NCI-H226 (cell line): ENCODE results near the gene INKA2.

Experiments
- DNase-seq: peaks from one replicate; pipeline ENCODE4 v3.0.0-alpha.2; 2015

Gene INKA2

DNA sequence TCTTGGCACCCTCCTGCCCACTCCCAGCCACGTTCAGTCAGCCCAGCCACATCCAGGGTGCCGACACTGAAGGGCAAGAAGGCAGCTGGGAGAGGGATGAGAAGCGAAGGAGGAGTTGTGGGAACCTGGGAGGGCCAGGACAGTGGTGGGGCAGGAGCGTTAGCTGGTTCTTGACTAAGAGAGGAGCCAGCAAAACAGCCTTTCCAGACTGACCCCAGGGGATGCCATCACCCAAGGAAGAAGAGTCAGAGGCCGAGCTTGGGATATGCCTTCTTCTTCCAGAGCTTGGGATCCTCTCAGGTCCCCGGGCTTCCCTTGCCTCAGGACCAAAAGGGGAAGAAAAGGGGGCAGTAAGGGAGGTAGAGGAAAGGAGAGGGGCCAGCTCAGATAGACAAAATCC is 7.2 kb downstream of the INKA2 start:
- DNase-seq = no peak

DNA sequence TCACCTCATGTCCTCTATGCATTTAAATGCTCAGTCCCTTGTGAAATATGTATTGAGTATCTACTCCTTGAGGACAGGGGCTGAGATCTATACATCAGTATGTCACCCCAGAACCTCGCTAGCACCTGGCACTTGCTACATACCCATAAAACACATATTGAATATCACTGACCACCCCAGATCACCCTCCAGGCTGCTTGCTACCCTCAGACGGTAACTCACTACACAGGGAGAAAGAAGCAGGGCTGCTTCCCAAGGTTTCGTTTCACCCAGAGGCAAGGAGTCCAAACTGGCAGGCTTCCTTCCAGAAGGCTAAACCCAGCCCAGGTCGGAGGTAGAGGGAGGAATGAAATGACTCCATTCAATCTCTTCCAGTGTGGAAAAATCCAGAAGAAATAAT is 8.5 kb downstream of the INKA2 start:
- no peak for DNase-seq

DNA sequence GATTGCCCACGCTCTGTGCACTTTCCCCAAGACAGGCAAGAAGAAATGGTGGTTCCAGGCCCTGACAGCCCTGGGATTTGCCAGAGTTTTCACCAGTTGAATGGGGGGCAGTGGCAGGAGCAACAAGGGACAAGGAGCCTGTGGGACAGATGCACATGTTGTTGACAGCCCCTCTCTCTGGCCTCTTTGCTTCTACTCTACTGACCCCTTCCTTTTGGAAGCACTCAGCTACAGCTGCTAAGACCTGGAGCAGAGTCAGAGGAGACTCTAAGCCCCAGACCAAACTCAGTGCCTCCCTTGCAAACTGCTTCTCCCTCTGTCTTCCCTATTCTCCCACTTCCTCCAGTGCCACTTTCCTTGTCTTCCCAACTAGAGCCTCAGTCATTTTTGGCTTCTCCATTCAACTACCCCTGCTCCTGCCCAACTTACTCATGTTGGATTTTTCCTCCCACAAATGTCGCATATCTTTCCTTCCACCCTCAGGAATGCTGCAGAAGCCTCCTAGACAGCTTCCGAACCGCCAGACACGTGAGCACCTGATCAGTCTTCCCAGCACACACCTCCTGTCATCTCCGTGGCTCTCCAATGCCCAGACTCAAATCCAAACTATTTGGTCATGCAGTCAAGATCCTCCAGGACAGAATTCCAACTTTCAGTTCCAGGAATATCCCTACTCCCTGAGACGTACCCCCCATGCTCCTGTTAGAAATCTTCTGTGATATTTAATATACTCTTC is 9.1 kb downstream of the INKA2 start:
- DNase-seq = no peak

DNA sequence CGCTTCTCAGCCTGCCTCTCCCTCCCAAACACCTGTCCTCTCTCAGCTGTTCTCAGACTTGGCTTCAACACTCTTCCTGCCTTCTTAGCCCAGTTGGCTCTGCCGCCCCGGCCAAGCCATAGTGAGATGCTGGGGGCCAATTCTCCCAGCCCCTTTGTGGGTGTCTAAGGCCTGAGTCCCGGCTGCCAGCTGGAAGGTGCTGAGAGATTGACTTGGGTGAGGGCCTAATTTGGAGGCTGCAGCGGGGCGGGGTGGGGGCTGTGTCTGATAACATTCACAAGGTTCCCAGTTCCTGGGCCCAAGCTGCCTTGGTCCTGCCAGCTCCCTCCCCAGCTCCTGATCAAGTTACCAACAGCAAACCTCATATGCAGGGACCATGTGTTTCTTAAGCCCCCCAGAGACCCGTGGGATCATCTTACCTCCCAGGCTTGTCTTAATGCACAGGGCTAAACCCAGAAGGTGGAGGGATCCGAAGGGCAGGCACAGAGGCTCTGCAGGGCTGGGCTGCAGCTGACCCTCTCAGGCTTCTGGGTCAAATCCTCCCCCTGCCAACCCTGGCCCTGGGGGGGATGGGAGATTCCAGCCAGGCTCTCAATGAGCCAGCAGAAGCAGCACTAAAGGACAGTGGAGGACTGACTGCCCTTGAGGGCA is 9.8 kb downstream of the INKA2 start:
- no peak for DNase-seq

DNA sequence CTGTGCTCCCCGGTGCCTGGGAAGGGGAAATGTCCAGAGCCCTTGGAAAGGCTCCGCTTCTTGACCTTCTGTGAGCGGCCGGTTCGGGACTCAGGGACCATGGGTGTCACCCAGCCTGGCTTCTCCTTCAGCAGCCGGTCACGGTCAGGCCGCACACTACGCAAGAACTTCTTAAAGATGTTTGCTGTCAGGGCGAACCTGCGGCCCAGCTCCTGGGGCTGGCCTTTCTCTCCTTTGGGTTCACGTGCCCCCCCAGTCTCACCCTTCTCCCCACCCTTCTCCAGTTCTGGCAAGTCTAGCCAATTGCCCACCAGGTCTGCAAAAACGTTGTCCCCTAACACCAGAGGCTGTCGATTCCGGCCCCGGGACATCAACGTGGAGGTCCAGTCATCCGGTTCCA is 12.1 kb downstream of the INKA2 start:
- DNase-seq = no peak

DNA sequence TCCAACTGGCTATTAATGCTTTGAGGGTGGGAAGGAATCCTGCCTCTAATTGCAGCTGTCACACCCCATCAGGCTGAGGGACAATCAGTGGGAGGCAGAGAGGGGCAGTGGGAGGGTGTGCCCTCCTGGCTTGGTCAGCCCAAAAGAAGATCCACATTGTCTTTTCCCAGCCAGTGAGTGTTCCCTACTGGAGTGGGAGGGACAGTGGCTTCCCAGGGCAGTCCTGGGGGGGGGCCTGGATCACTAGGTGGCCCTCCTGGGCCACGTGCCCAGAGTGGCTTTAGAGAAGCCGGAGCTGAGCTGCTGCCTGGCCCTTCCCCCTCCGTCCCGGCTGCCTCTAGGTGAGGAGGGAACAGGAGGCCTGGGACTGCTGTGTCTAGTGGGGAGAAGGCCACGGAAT is 14.0 kb downstream of the INKA2 start:
- DNase-seq = no peak

DNA sequence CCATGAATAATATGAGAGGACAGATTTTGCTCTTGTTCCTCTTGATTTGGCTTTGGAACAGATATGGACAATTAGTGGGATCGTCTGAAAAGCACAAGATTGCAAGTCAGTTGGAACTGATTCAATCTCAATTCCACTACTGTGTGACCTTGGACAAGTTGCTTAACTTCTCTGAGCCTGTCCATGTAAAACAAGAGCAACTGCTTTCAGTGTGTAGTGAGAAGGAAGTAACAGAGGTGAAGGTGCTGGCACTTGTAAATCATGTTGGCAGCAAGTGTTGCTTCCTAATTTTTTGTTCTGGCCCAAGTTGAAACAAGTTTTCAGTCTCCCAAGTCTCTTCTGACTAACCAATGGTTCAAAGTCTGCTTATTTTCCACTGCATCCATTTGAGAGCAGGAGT is 15.3 kb downstream of the INKA2 start:
- no peak for DNase-seq

DNA sequence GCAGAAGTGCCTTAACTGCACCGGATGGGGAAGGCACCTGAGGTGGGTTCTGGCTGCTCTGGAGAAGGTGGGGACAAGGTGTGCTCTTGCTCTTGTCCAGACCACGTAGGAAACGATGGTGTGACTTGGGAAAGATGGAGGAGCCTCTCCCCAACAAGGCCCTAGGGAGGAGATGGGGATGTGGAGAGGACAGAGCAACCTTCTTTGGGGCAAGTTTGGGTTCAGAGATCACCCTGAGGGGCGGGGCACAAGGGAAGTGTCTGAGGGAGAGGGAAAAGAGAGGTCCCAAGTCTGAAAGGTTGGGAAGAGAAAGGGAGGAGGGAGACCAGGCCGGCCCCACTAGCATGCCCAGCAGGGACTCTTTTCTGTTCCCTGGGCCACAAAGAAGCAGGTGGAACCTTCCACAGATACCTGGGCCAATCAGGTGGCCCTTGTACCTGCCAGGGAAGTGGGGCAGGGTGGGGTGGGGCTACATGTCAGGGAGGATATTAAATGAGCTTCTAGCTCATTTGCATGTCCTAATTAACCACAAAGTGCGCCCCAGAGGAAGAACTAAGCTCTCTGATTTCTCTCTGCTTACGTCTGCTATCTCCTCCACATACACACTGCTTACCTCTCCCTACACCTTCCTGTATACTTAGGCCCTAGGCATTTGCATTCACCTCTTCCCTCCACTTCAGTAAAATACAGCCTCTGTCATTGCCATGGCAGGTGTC is 15.9 kb downstream of the INKA2 start:
- no peak for DNase-seq

DNA sequence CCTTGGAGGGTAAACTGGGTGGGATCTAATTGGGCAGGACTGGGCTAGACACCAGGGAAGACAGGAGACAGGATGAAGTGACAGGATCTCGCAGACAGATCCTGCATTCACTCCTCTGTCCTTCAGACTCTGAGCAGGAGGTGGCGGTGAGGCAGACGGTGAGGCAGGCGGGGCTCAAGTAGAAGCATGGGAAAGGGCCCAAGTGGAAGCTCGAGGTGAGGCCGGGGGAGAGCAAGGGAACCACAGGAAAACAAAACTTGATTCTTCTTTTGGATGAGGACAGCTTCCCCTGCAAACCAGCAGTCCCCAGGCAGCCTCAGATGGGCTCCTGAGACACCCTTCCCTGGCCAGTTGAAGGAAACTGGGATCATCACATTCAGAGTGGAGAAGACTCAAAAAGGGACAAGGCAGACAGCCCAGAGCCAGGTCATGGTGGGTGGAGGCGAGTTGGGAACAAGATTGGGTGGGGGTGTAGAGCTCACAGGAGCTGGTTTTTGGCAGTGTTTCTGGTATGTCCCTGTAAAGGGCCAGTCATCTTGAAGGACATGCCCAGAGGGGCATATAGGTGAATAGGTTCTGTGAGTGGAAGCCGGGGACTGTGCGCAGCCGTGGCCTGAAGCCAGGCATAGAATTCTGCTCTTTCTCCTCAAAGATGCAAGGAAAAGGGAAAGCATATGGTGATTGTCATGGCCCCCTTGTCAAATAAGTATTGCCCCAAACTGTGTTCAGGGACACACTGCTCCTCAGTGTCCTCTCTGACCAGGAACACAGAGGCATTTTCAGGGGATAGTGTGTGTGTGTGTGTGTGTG is 18.0 kb downstream of the INKA2 start:
- DNase-seq = no peak

DNA sequence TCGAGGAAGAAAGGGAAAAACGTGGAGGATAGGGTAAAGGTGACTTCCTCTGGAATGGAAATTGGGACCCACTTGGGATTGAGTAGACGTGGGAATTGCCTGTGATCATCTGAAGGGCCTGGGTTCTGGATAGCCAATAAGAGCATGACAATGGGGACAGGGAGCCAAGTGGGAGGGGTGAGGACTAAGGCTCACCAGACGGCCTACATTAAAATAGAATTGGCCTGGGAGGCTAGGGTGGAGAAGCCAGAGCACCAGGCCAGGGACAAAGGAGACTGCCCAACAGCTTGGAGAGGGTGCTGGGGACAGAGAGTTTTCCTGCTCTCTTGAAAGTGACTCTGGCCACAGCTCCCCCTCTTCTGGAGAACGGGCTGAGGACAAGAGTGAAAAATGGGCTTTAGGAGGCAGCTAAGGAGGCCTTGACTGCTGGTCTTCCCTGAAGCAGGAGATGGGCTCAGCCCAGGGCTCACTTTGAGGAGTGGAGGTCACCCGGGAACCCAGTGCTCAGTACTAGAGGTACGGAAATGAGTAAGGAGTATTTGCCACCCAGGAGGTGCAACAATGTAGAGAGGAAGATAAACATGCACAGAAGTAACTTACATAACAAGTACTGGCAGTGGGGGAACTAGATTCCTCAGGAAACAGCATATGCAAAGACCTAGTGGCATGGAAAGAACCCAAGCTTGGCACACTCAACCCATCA is 18.8 kb downstream of the INKA2 start:
- no peak for DNase-seq

DNA sequence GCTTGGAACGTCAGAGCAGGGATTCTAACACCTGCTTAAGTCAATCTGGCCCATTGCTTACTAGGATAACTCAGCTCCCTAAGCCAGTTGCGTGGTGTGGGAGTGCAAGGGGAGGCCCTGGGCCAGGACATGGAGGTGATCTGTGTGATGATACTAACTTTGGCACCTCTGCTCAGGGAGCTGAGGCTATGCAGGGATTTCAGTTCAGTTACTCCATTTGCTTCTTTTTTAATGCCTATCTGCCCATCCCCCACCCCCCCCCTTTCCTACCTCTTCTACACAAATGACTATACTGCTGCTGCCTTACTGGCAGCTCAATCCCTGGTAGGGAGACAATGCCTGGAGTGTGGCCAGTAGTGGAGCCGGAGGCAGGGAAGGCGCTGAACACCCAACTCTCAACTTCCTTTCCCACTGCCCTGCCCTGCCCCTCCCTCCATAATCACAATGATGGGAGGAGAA is 19.5 kb downstream of the INKA2 start:
- no peak for DNase-seq

DNA sequence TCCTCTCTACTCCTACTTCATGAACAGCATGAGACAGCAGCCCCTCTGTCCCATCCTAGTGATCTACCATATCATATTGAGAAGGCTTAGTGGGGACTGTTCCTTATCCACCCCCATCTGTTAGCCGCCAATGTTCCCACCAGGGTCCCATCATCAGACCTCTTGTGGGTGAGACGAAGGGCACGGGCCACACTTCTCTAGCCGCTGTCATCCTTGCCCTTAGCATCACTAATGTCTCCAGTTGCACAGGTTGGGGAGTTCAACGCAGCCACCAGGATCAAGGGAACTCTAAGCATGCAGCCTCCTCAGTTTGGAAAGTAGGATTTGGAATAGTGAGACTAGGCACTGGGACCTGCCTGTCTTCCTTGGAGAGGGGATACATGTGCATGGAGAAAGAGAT is 20.1 kb downstream of the INKA2 start:
- DNase-seq = no peak

DNA sequence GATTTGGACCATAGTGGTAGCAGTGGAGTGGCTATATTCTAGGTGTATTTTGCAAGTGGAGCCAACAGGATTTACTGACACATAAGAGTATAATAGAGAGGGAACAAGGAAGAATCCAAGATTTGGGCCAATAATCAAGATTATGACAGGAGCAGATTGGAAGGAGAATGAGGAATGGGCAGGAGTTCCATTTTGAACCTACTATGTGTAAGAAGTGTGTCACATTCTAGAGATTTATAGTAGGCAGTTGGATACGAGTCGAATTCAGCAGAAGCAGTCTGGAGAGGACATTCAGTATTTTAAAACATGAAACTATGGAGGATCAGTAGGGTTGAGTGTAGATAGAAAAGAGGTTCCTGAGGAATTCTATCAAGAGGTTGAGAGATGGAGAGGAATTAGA is 21.7 kb downstream of the INKA2 start:
- no peak for DNase-seq

DNA sequence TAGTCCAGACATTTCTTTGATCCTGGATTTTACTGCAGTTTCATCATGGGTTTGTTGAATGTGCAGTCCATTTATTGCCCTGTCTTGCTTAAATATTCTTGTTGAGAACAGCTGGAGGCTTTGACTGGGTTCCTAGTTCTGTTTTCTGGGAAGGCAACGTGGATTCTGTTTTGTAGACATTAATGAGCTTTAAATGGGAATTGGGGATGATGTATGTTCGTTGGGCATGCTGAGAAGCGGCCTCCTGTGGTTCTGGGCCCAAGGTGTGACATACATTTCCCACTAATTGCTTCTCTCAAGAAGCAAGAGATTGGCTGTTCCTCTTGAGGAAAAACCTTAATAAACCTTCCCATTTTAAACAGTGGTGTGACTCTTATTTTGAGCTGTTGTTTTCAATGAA is 22.9 kb downstream of the INKA2 start:
- no peak for DNase-seq

DNA sequence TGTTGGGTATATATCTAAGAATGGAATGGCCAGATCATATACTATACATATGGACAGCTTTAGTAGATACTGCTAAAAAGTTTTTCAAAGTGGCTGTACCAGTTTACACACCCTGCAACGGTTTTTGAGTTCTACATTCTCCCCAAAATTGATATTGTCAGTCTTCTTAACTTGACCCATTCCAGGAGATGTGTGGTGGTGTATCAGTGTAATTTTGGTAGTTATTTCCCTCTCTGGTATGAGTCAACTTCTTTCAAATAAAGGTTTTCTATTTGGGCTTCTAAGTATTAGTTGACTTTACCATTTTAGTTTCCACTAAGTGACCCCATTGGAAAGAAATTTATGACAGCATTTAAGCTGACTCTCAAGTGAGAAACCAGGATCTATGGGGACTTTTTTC is 29.2 kb downstream of the INKA2 start:
- no peak for DNase-seq

DNA sequence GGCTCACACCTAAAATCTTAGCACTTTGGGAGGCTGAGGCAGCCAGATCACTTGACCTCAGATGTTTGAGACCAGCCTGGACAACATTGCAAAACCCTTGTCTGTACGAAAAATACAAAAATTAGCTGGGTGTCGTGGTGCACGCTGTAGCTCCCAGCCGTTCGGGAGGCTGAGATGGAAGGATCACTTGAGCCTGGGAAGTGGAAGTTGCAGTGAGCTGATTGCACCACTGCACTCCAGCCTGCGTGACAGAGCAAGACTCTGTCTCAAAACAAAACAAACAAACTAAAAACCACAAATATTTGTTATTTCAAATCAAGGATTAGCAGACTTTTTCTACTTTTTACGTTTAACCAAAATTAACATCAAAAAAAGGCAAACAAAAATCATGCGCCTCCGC is 31.3 kb downstream of the INKA2 start:
- DNase-seq = no peak

DNA sequence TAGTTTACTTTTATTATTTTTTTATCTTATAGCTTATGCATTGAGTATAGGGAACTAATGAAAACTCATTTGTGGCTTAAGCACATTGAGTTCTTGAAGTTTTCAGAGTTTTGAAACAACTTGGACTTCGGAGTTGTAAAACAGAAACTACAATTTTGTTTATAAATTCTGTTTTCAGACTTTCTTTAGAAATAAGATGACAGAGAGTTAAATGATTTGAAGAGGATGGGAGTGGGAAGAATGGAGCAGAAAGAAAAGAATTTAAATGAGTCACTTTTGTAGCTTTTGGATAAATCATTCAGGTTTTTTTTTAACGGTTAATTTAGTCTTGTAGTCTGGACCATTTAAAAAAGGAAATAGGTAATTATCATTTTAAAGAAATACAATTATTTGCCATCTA is 32.3 kb downstream of the INKA2 start:
- no peak for DNase-seq

DNA sequence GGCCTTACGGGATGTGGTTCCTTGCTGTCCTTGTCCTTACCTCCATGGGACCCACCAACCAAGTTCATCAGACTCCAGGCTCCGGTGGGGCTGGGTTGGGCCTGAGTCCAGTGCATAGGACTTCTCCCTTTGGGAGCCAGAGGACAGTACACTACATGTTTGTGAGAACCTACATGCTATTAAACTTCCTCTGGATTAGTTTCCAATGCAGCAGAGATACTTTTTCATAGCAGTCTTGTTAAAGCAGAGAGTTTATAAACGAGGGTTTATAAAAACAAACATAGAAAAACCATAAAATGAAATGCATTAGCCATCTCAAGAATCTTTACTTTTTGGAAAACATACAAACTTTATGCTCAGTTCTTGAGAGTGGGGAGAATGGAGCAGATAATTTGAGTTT is 33.4 kb downstream of the INKA2 start:
- no peak for DNase-seq

DNA sequence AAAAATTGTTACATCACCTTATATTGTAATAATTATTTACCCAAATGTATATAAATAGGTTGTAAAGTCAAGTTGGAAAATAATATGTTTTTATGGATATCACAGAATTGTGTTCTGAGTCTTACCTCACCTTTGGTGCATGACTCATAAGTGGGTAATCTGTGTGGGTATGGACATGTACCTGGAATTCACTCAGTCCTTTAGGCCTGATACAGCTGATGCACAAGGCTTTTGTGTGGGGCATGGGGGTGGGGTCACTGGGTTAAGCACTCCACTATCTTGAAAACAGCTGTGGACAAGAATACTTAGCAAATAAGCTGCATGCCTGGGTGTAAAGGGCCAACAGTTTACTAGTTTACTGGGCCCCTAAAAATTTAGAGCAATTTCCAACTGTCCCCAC is 34.4 kb downstream of the INKA2 start:
- DNase-seq = peak; percentile 60

DNA sequence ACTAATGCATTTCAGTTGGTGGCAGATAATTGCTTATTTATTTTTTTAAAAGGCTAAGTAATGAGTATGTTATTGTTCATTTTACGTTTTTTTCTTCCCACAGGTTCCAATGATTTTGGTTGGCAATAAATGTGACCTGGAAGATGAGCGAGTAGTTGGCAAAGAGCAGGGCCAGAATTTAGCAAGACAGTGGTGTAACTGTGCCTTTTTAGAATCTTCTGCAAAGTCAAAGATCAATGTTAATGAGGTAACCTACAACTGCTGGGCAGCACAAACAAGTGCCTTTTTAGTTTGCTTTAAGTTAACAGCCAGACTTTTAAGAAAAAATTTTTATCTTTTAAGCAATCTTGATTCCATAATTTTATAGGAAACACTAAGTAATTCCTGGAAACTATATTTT is 35.0 kb downstream of the INKA2 start:
- DNase-seq = no peak

DNA sequence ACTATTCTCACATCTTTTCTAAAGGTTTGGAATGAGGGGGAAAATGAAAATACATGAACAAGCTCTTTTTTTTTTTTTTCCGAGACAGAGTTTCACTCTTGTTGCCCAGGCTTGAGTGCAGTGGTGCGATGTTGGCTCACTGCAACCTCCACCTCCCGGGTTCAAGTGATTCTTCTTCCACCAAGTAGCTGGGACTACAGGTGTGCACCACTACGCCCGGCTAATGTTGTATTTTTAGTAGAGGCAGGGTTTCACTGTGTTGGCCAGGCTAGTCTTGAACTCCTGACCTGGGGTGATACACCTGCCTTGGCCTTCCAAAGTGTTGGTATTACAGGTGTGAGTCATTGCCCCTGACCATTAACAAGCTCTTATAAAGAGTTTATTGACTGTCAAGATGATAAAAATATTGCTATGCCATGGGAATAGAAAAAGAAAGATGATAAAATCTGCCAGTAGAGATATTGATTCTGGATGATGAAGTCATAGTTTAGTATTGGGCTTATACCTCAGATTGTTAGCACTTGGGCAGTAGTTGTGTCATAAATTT is 36.6 kb downstream of the INKA2 start:
- no peak for DNase-seq

DNA sequence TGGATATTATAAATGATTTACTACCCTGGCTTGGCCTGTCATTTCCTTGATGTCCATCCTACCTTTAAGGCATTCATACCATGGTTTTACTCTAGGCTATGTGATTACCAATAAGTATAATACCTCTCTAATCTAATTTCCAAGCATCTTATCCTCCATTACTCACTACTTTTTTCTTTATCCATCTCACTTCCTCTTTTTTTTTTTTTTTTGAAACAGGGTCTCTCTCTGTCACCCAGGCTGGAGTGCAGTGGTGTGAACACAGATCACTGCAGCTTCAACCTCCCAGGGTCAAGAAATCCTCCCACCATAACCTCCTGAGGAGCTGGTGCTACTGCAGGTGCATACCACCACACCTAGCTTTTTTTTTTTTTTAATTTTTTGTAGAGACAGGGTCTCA is 39.9 kb downstream of the INKA2 start:
- no peak for DNase-seq
